Measurements from ENCODE around the gene FAM117B. TPM values are rescaled to one million over a fixed set of nuclear protein-coding genes. Genes with fewer than 3 reads are reported as not detected.
A peak's percentile ranks its signal among the peaks of the same experiment; 100 is the strongest.

The FAM117B gene
- total RNA-seq, 6 donors from 2014 or later, result 4.6 to 24.1 (median 12.2) TPM

GRCh38 chr2:202758128-202758527, 123.4 kb downstream of the FAM117B start:
- DNase-seq (no peak), ATAC-seq (ENCODE audit: low FRiP score in 2 of 2) (no peak)
- Histone ChIP-seq H3K36me3 (peaks cover 0 to 20% (median 6%) of the 10 kb centered on the region in 4 donors), H3K4me3 (no peak overlapping the region), H3K9me3 (no peaks in the 10 kb centered on the region), H3K4me1 (peaks cover 0 to 4% (median 1%) of the 10 kb centered on the region in 4 donors), H3K27me3 (no peaks in the 10 kb centered on the region), H3K27ac (peak overlapping the region in 1 of 4 donors; percentile 33)
- TF ChIP-seq POLR2A (IDR thresholded peaks at IDR 0.05), result no peak
- no peak for TF ChIP-seq CTCF (IDR thresholded peaks at IDR 0.05)
- no peak for TF ChIP-seq POLR2AphosphoS5 (IDR thresholded peaks at IDR 0.05)
- no peak for TF ChIP-seq EP300 (IDR thresholded peaks at IDR 0.05)
- 60 to 75% methylated on average over 4 of the region's 4 CpGs for WGBS, 2 donors

DNA sequence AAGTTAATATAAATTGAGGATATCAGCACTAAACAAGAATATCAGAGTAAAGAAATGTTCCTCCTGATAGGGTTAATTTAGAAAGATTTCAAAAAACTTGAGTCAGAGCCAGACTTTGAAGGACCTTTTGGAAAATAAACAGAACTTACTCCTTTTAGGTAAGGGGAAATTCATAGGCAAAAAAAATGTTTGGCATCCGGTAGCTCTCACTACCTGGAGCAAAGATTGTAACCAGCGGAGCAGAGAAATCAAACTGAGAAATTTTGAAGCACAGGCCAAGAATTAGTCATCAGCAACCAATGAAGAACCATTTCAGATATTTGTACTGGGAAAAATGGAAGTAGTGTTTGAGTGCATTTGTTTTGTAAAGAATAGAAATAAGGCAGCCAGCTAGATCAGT, 123.8 kb downstream of the FAM117B start:
- H3K27ac ChIP-seq, result peak overlapping the region in 1 of 4 donors; percentile 33
- H3K36me3 ChIP-seq, result peaks cover 0 to 20% (median 6%) of the 10 kb centered on the region in 4 donors
- peaks cover 0 to 4% (median 1%) of the 10 kb centered on the region in 4 donors for H3K4me1 ChIP-seq
- H3K4me3 ChIP-seq, result no peak overlapping the region
- ATAC-seq (ENCODE audit: low FRiP score in 2 of 2), result peak; percentile 29 to 61
- no peaks in the 10 kb centered on the region for H3K9me3 ChIP-seq
- DNase-seq, result no peak
- WGBS, 2 donors, result 64 to 82% methylated on average over 2 of the region's 2 CpGs
- H3K27me3 ChIP-seq, result no peaks in the 10 kb centered on the region
- TF ChIP-seq POLR2A (IDR thresholded peaks at IDR 0.05) (no peak), POLR2AphosphoS5 (IDR thresholded peaks at IDR 0.05) (no peak), EP300 (IDR thresholded peaks at IDR 0.05) (no peak), CTCF (IDR thresholded peaks at IDR 0.05) (no peak)

DNA sequence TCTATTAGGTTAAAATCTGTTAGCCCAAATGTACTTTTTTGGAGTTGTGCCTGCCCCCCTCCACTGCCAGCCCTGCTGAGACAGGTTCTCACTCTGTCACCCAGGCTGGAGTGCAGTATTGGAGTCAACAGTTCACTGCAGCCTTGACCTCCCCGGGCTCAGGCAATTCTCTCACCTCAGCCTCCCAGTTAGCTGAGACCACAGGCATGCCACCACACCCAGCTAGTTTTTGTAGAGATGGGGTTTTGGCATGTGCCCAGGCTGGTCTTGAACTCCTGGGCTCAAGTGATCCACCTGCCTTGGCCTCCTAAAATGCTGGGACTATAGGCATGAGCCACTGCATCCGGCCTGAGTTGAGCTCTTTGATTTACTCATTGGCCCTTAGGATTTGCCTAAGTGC, 126.1 kb downstream of the FAM117B start:
- TF ChIP-seq POLR2A (IDR thresholded peaks at IDR 0.05) (no peak), CTCF (IDR thresholded peaks at IDR 0.05) (no peak)
- Histone ChIP-seq H3K27ac (no peak overlapping the region), H3K9me3 (no peaks in the 10 kb centered on the region), H3K4me3 (no peak overlapping the region), H3K4me1 (peaks cover 0 to 4% (median 1%) of the 10 kb centered on the region in 4 donors), H3K36me3 (peaks cover 0 to 25% (median 6%) of the 10 kb centered on the region in 4 donors), H3K27me3 (no peaks in the 10 kb centered on the region)
- peak in 1 of 2 donors; percentile 54 for ATAC-seq (ENCODE audit: low FRiP score in 2 of 2)
- peak in 1 of 2 donors; percentile 28 for DNase-seq
- WGBS, 2 donors, result 50 to 54% methylated on average over 1 to 2 of the region's 2 CpGs

- DNase-seq, result no peak
- TF ChIP-seq POLR2AphosphoS5 (IDR thresholded peaks at IDR 0.05) (no peak), POLR2A (IDR thresholded peaks at IDR 0.05) (no peak), EP300 (IDR thresholded peaks at IDR 0.05) (no peak), CTCF (IDR thresholded peaks at IDR 0.05) (no peak)
- H3K4me1 ChIP-seq, result peaks cover 0 to 4% (median 1%) of the 10 kb centered on the region in 4 donors
- WGBS, 2 donors, result 48 to 58% methylated on average over 4 of the region's 4 CpGs
- H3K27ac ChIP-seq, result no peak overlapping the region
- H3K36me3 ChIP-seq, result peaks cover 0 to 18% (median 8%) of the 10 kb centered on the region in 4 donors
- no peaks in the 10 kb centered on the region for H3K27me3 ChIP-seq
- H3K9me3 ChIP-seq, result no peaks in the 10 kb centered on the region
- H3K4me3 ChIP-seq, result no peak overlapping the region
- ATAC-seq (ENCODE audit: low FRiP score in 2 of 2), result no peak
These were observed 127.8 kb downstream of the FAM117B start for GRCh38 chr2:202762556-202762955.

DNA sequence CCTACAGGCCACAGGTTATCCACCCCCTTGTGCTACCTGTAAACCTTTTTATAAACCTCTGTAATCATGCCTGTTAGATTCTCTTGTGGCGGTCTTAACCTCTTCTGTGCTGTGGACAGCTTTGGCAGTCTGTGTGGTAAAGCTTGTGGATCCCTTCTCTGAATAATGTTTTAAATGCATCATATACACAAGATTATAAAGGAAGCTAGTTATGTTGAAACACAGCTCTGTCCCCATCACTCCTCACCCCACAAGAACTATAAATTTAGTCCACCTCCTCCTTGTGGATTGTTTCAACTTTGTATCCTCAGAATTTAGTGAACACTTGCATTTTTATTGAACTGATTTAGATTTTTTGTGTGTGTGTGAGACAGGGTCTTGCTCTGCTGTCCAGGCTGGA, 129.1 kb downstream of the FAM117B start:
- no peak for TF ChIP-seq POLR2AphosphoS5 (IDR thresholded peaks at IDR 0.05)

More for the DNA sequence above, 129.1 kb downstream of the FAM117B start:
- no peaks in the 10 kb centered on the region for H3K27me3 ChIP-seq
- H3K9me3 ChIP-seq, result no peaks in the 10 kb centered on the region
- DNase-seq (no peak), ATAC-seq (ENCODE audit: low FRiP score in 2 of 2) (no peak)
- peaks cover 0 to 13% (median 8%) of the 10 kb centered on the region in 4 donors for H3K36me3 ChIP-seq
- no peak overlapping the region for H3K4me3 ChIP-seq
- WGBS, 2 donors, result 90 to 94% methylated on average over 1 of the region's 1 CpG
- H3K27ac ChIP-seq, result no peak overlapping the region
- H3K4me1 ChIP-seq, result peaks cover 0 to 3% (median 0%) of the 10 kb centered on the region in 4 donors

Measured in upper lobe of left lung (tissue), 6 donors.